H9 (cell line): ENCODE measurements around the gene LRRC55. TPM values are rescaled to one million over a fixed set of nuclear protein-coding genes. Genes with fewer than 3 reads are reported as not detected.

Experiments
- DNase-seq: peaks from one replicate; pipeline ENCODE4 v3.0.0-alpha.2; 2017
- H2AFZ ChIP-seq: one replicate; pipeline ENCODE4 v1.6.1; 2013; ENCODE audit warnings: mild to moderate bottlenecking, low read length, control low read depth, moderate library complexity
- H2AK5ac ChIP-seq: 2 replicates; pipeline ENCODE4 v1.6.1; 2013; ENCODE audit warnings: low read length, control low read depth, mixed read lengths; ENCODE audit not compliant: insufficient read length
- H2BK120ac ChIP-seq: one replicate; pipeline ENCODE4 v1.6.1; 2013; ENCODE audit warnings: low read depth, mild to moderate bottlenecking, low read length, control low read depth, inconsistent platforms; ENCODE audit not compliant: poor library complexity, severe bottlenecking
- H2BK12ac ChIP-seq: 2 replicates; pipeline ENCODE4 v1.6.1; 2013; ENCODE audit warnings: low read length, control low read depth, mixed read lengths, low read depth; ENCODE audit not compliant: insufficient read length
- H2BK15ac ChIP-seq: 2 replicates; pipeline ENCODE4 v1.6.1; 2013; ENCODE audit warnings: low read depth, low read length, control low read depth
- H2BK20ac ChIP-seq: one replicate; pipeline ENCODE4 v1.6.1; 2013; ENCODE audit warnings: low read depth, mild to moderate bottlenecking, low read length, control low read depth, inconsistent platforms; ENCODE audit not compliant: poor library complexity, severe bottlenecking
- H2BK5ac ChIP-seq: 2 replicates; pipeline ENCODE4 v1.6.1; 2013; ENCODE audit warnings: low read length, control low read depth, mixed read lengths; ENCODE audit not compliant: insufficient read length
- H3K14ac ChIP-seq: 2 replicates; pipeline ENCODE4 v1.6.1; 2013; ENCODE audit warnings: low read length, control low read depth; ENCODE audit not compliant: insufficient read depth
- H3K18ac ChIP-seq: 2 replicates; pipeline ENCODE4 v1.6.1; 2013; ENCODE audit warnings: low read depth, mild to moderate bottlenecking, mixed read lengths, low read length, control low read depth; ENCODE audit not compliant: insufficient read length
- H3K23ac ChIP-seq: 2 replicates; pipeline ENCODE4 v1.6.1; 2013; ENCODE audit warnings: low read length, control low read depth, mixed read lengths, low read depth; ENCODE audit not compliant: insufficient read length
- H3K23me2 ChIP-seq: 2 replicates; pipeline ENCODE4 v1.6.1; 2013; ENCODE audit warnings: low read depth, mild to moderate bottlenecking, mixed read lengths, low read length, control low read depth; ENCODE audit not compliant: insufficient read length, poor library complexity, severe bottlenecking
- H3K27ac ChIP-seq: 2 replicates; pipeline ENCODE4 v1.5.1; 2013; ENCODE audit warnings: low read length, control low read depth, mixed read lengths, low read depth; ENCODE audit not compliant: insufficient read length
- H3K27me3 ChIP-seq: 2 replicates; pipeline ENCODE4 v1.6.1; 2013; ENCODE audit warnings: low read length, control low read depth, inconsistent platforms; ENCODE audit not compliant: insufficient read depth
- H3K4ac ChIP-seq: 2 replicates; pipeline ENCODE4 v1.6.1; 2013; ENCODE audit warnings: low read depth, mild to moderate bottlenecking, control low read depth, inconsistent platforms, low read length, moderate library complexity
- H3K4me1 ChIP-seq: 2 replicates; pipeline ENCODE4 v1.6.1; 2013; ENCODE audit warnings: low read length, control low read depth, inconsistent platforms; ENCODE audit not compliant: insufficient read depth
- H3K4me2 ChIP-seq: 2 replicates; pipeline ENCODE4 v1.6.1; 2013; ENCODE audit warnings: low read length, control low read depth, mixed read lengths; ENCODE audit not compliant: insufficient read length, insufficient read depth
- H3K56ac ChIP-seq: 2 replicates; pipeline ENCODE4 v1.6.1; 2013; ENCODE audit warnings: low read depth, mild to moderate bottlenecking, mixed read lengths, low read length, control low read depth; ENCODE audit not compliant: insufficient read length
- H3K79me1 ChIP-seq: 2 replicates; pipeline ENCODE4 v1.6.1; 2013; ENCODE audit warnings: low read depth, mild to moderate bottlenecking, moderate library complexity, low read length, control low read depth, inconsistent platforms; ENCODE audit not compliant: insufficient read depth, poor library complexity, severe bottlenecking
- H3K79me2 ChIP-seq: 2 replicates; pipeline ENCODE4 v1.6.1; 2013; ENCODE audit warnings: low read length, control low read depth, inconsistent platforms; ENCODE audit not compliant: insufficient read depth
- H3K9ac ChIP-seq: 2 replicates; pipeline ENCODE4 v1.6.1; 2013; ENCODE audit warnings: low read length, control low read depth, mixed read lengths; ENCODE audit not compliant: insufficient read length; ENCODE audit errors: extremely low read depth
- H3K9me3 ChIP-seq: one replicate; pipeline ENCODE4 v1.6.1; 2013; ENCODE audit warnings: low read depth, low read length, inconsistent platforms; ENCODE audit not compliant: control insufficient read depth
- H3T11ph ChIP-seq: one replicate; pipeline ENCODE4 v1.6.1; 2013; ENCODE audit warnings: mild to moderate bottlenecking, low read length, control low read depth, inconsistent platforms
- H4K20me1 ChIP-seq: one replicate; pipeline ENCODE4 v1.6.1; 2013; ENCODE audit not compliant: control insufficient read depth, insufficient read length, insufficient read depth
- H4K5ac ChIP-seq: 2 replicates; pipeline ENCODE4 v1.6.1; 2013; ENCODE audit warnings: low read depth, mild to moderate bottlenecking, mixed read lengths, low read length, control low read depth; ENCODE audit not compliant: insufficient read length
- H4K8ac ChIP-seq: replicated peaks from 2 replicates; pipeline ENCODE4 v1.6.1; 2013; ENCODE audit warnings: low read length, control low read depth, mixed read lengths, low read depth; ENCODE audit not compliant: insufficient read length
- H4K91ac ChIP-seq: 2 replicates; pipeline ENCODE4 v1.6.1; 2013; ENCODE audit warnings: low read depth, mild to moderate bottlenecking, moderate library complexity, mixed read lengths, low read length, control low read depth; ENCODE audit not compliant: insufficient read length
- H3K27ac Mint-ChIP-seq, 3 experiments: 2 replicates in 2 of 3; 3 replicates in 1 of 3; pipeline ENCODE4 v1.8.0; 2020 to 2021; ENCODE audit warnings: mixed read lengths in 3 of 3, mild to moderate bottlenecking in 1 of 3, moderate library complexity in 1 of 3
- H3K27me3 Mint-ChIP-seq: 2 replicates; pipeline ENCODE4 v1.8.0; 2021; ENCODE audit warnings: low read depth, mild to moderate bottlenecking, moderate library complexity, mixed read lengths
- H3K36me3 Mint-ChIP-seq, 3 experiments: 2 replicates in 2 of 3; 3 replicates in 1 of 3; pipeline ENCODE4 v1.8.0; 2020 to 2021; ENCODE audit warnings: low read depth in 3 of 3, mixed read lengths in 3 of 3; ENCODE audit not compliant: insufficient read depth in 1 of 3
- H3K4me1 Mint-ChIP-seq, 2 experiments: 2 replicates each; pipeline ENCODE4 v1.8.0; 2020; ENCODE audit warnings: mixed read lengths in 2 of 2
- H3K4me3 Mint-ChIP-seq, 2 experiments: 2 replicates in 1 of 2; 3 replicates in 1 of 2; pipeline ENCODE4 v1.8.0; 2020 to 2021; ENCODE audit warnings: mild to moderate bottlenecking in 2 of 2, mixed read lengths in 2 of 2, moderate library complexity in 1 of 2
- H3K9me3 Mint-ChIP-seq, 2 experiments: 2 replicates in 1 of 2; 3 replicates in 1 of 2; pipeline ENCODE4 v1.8.0; 2020; ENCODE audit warnings: mild to moderate bottlenecking in 2 of 2, mixed read lengths in 2 of 2, moderate library complexity in 1 of 2
- WGBS: extraction: QIAGEN DNeasy Blood & Tissue Kit; methylation state at CpG from one replicate; pipeline ENCODE4 v1.1.7; 2013; ENCODE audit warnings: missing lambda C conversion rate, low lambda C conversion rate, mixed read lengths; ENCODE audit not compliant: insufficient read length; ENCODE audit errors: extremely low coverage; 5-methylcytosine and 5-hydroxymethylcytosine counted together
- total RNA-seq: library from RNA; stranded (reverse); gene quantifications from 2 replicates; pipeline ENCODE4 v1.2.1, GENCODE V29; 2021
- TF ChIP-seq, protein P1 (sequence below): fragments of 200-600 bp; sonication (generic); conservative IDR thresholded peaks from 3 replicates; pipeline ENCODE4 v1.8.0; 2021; ENCODE audit warnings: antibody characterized with exemption, mild to moderate bottlenecking

The LRRC55 gene
- total RNA-seq, 1 experiment from 2014 or later = 1.0 TPM

DNA sequence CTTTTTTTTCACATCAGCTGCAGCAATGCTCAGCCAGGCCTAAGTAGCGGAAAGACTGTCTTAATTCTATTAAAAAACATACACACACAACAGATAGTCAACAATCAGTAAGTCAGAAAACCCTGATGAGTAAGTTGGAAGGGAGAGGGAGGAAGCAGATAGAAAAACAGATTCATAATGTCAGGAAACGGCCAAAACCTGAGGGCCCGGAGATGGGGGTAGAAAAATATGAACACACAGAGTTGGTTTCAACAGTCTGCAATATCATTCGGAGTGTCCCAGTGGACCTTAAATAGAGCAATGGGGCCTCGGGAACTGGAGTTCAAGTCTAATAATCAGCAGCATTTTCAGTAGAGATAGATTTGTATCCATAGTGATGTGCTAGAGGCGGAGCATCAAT lies 14.8 kb downstream of the LRRC55 start:
- H4K20me1 ChIP-seq = no peaks in the 10 kb centered on the region
- H3K4me1 ChIP-seq = no peaks in the 10 kb centered on the region
- H3K79me1 ChIP-seq = no peaks in the 10 kb centered on the region
- no peak overlapping the region for H3T11ph ChIP-seq
- H3K9me3 ChIP-seq = no peaks in the 10 kb centered on the region
- no peak overlapping the region for H2BK5ac ChIP-seq
- H4K8ac ChIP-seq = no peak overlapping the region
- H3K56ac ChIP-seq = no peak overlapping the region
- H3K9me3 Mint-ChIP-seq = no peaks in the 10 kb centered on the region; a peak in 2 of 5 replicates
- no peaks in the 10 kb centered on the region; the same call in 1 of the 2 replicates for H3K27me3 Mint-ChIP-seq
- H3K27ac ChIP-seq = no peak overlapping the region
- no peak overlapping the region for H3K9ac ChIP-seq
- DNase-seq = no peak
- H4K5ac ChIP-seq = no peak overlapping the region
- no peaks in the 10 kb centered on the region for H3K36me3 Mint-ChIP-seq
- no peaks in the 10 kb centered on the region for H3K23me2 ChIP-seq
- H2AFZ ChIP-seq = no peak overlapping the region
- no peak overlapping the region for H2BK20ac ChIP-seq
- no peak overlapping the region for H3K18ac ChIP-seq
- WGBS = no CpG with 5 or more reads among the region's 6 CpGs
- no peak overlapping the region for H3K4me3 Mint-ChIP-seq
- H3K79me2 ChIP-seq = no peaks in the 10 kb centered on the region
- H3K4ac ChIP-seq = no peak overlapping the region
- TF ChIP-seq, protein P1, sequence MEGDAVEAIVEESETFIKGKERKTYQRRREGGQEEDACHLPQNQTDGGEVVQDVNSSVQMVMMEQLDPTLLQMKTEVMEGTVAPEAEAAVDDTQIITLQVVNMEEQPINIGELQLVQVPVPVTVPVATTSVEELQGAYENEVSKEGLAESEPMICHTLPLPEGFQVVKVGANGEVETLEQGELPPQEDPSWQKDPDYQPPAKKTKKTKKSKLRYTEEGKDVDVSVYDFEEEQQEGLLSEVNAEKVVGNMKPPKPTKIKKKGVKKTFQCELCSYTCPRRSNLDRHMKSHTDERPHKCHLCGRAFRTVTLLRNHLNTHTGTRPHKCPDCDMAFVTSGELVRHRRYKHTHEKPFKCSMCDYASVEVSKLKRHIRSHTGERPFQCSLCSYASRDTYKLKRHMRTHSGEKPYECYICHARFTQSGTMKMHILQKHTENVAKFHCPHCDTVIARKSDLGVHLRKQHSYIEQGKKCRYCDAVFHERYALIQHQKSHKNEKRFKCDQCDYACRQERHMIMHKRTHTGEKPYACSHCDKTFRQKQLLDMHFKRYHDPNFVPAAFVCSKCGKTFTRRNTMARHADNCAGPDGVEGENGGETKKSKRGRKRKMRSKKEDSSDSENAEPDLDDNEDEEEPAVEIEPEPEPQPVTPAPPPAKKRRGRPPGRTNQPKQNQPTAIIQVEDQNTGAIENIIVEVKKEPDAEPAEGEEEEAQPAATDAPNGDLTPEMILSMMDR = no peak
- no peaks in the 10 kb centered on the region; the same call in 1 of the 2 replicates for H3K27me3 ChIP-seq
- H4K91ac ChIP-seq = no peak overlapping the region
- H3K23ac ChIP-seq = no peak overlapping the region
- H3K14ac ChIP-seq = no peak overlapping the region
- H2BK15ac ChIP-seq = no peak overlapping the region
- no peak overlapping the region for H3K4me2 ChIP-seq
- no peak overlapping the region for H2BK120ac ChIP-seq
- no peak overlapping the region for H2BK12ac ChIP-seq
- H2AK5ac ChIP-seq = no peak overlapping the region
- H3K27ac Mint-ChIP-seq = no peak overlapping the region
- peaks cover 17% of the 10 kb centered on the region in 2 experiments for H3K4me1 Mint-ChIP-seq
